Astrocyte (in vitro differentiated cells and primary cell): ENCODE measurements around the gene RNLS. TPM values are rescaled to one million over a fixed set of nuclear protein-coding genes. Genes with fewer than 3 reads are reported as not detected.
A peak's percentile ranks its signal among the peaks of the same experiment; 100 is the strongest.

Experiments
- DNase-seq: peaks from one replicate; pipeline ENCODE4 v3.0.0-alpha.2; 2010; ENCODE audit warnings: low read depth
- FAIRE-seq: peaks from 2 replicates; lab custom pipeline; 2011; peaks lifted over from hg19 to GRCh38; lab: Jason Lieb, UNC
- H2AFZ ChIP-seq: 2 replicates; pipeline ENCODE4 v1.6.0; 2012; ENCODE audit warnings: low read depth, low read length, inconsistent platforms
- H3K27ac ChIP-seq: 2 replicates; pipeline ENCODE4 v1.5.1; 2011; ENCODE audit warnings: low read depth, low read length, inconsistent platforms
- H3K27me3 ChIP-seq: 2 replicates; pipeline ENCODE4 v1.6.0; 2011; ENCODE audit warnings: low read length, inconsistent platforms; ENCODE audit not compliant: insufficient read depth
- H3K36me3 ChIP-seq: 2 replicates; pipeline ENCODE4 v1.5.1; 2011; ENCODE audit warnings: low read length, inconsistent platforms; ENCODE audit not compliant: insufficient read depth
- H3K4me1 ChIP-seq: 2 replicates; pipeline ENCODE4 v1.5.1; 2011; ENCODE audit warnings: low read length, inconsistent platforms; ENCODE audit not compliant: insufficient read depth
- H3K4me2 ChIP-seq: 2 replicates; pipeline ENCODE4 v1.6.0; 2012; ENCODE audit warnings: low read length, inconsistent platforms
- H3K4me3 ChIP-seq: 2 replicates; pipeline ENCODE4 v1.5.1; 2011; ENCODE audit warnings: low read depth, mild to moderate bottlenecking, low read length, inconsistent platforms; ENCODE audit not compliant: insufficient read depth
- H3K79me2 ChIP-seq: 2 replicates; pipeline ENCODE4 v1.6.0; 2012; ENCODE audit warnings: mild to moderate bottlenecking, low read length, inconsistent platforms; ENCODE audit not compliant: insufficient read depth
- H3K9ac ChIP-seq: 2 replicates; pipeline ENCODE4 v1.6.0; 2012; ENCODE audit warnings: mild to moderate bottlenecking, low read length, inconsistent platforms
- H3K9me3 ChIP-seq: 2 replicates; pipeline ENCODE4 v1.5.1; 2012; ENCODE audit warnings: low read depth, mild to moderate bottlenecking, low read length, inconsistent platforms; ENCODE audit not compliant: insufficient read depth
- H4K20me1 ChIP-seq: 2 replicates; pipeline ENCODE4 v1.6.0; 2012; ENCODE audit warnings: low read length, inconsistent platforms; ENCODE audit not compliant: insufficient read depth
- H3K27ac Mint-ChIP-seq: one replicate; pipeline ENCODE4 v1.8.0; 2021; ENCODE audit warnings: mild to moderate bottlenecking, mixed read lengths; ENCODE audit not compliant: unreplicated experiment
- H3K27me3 Mint-ChIP-seq: one replicate; pipeline ENCODE4 v1.8.0; 2021; ENCODE audit warnings: low read depth, mixed read lengths; ENCODE audit not compliant: unreplicated experiment
- H3K36me3 Mint-ChIP-seq: one replicate; pipeline ENCODE4 v1.8.0; 2021; ENCODE audit warnings: low read depth, mixed read lengths; ENCODE audit not compliant: unreplicated experiment
- H3K4me1 Mint-ChIP-seq: one replicate; pipeline ENCODE4 v1.8.0; 2021; ENCODE audit warnings: low read depth, mixed read lengths; ENCODE audit not compliant: unreplicated experiment
- H3K4me3 Mint-ChIP-seq: one replicate; pipeline ENCODE4 v1.8.0; 2021; ENCODE audit warnings: mild to moderate bottlenecking, moderate library complexity, mixed read lengths; ENCODE audit not compliant: unreplicated experiment
- H3K9me3 Mint-ChIP-seq: one replicate; pipeline ENCODE4 v1.8.0; 2021; ENCODE audit warnings: mild to moderate bottlenecking, mixed read lengths; ENCODE audit not compliant: unreplicated experiment
- CTCF ChIP-seq: IDR thresholded peaks from 2 replicates; pipeline ENCODE4 v1.5.1; 2011; ENCODE audit warnings: low read depth, mild to moderate bottlenecking, inconsistent platforms, low read length, moderate library complexity; ENCODE audit not compliant: insufficient read depth
- EZH2 ChIP-seq: IDR thresholded peaks from 2 replicates; pipeline ENCODE4 v1.6.1; 2012; ENCODE audit warnings: mild to moderate bottlenecking, low read length, inconsistent platforms; ENCODE audit not compliant: insufficient read depth
- total RNA-seq: library from RNA; stranded (reverse); gene quantifications from 2 replicates; pipeline ENCODE4 v1.2.1, GENCODE V29; 2021

Gene RNLS
- total RNA-seq, 1 donor from 2014 or later = 6.9 TPM

- Histone ChIP-seq H3K27ac (no peak overlapping the region), H4K20me1 (no peaks in the 10 kb centered on the region), H3K9ac (no peak overlapping the region), H3K9me3 (no peaks in the 10 kb centered on the region), H3K4me3 (no peak overlapping the region), H3K4me2 (no peak overlapping the region), H3K27me3 (no peaks in the 10 kb centered on the region), H2AFZ (no peak overlapping the region), H3K4me1 (peaks cover 19% of the 10 kb centered on the region), H3K79me2 (no peaks in the 10 kb centered on the region), H3K36me3 (no peaks in the 10 kb centered on the region)
- TF ChIP-seq CTCF (no peak), EZH2 (no peak)
- no peak overlapping the region for H3K4me3 Mint-ChIP-seq
- H3K27ac Mint-ChIP-seq = no peak overlapping the region
- no peaks in the 10 kb centered on the region for H3K9me3 Mint-ChIP-seq
- DNase-seq (no peak), FAIRE-seq (no peak)
- peaks cover 5% of the 10 kb centered on the region for H3K4me1 Mint-ChIP-seq
- peaks cover 4% of the 10 kb centered on the region for H3K27me3 Mint-ChIP-seq
- H3K36me3 Mint-ChIP-seq = no peaks in the 10 kb centered on the region
Observed at GRCh38 chr10:88253128-88253527, 330.0 kb downstream of the RNLS start.

DNA sequence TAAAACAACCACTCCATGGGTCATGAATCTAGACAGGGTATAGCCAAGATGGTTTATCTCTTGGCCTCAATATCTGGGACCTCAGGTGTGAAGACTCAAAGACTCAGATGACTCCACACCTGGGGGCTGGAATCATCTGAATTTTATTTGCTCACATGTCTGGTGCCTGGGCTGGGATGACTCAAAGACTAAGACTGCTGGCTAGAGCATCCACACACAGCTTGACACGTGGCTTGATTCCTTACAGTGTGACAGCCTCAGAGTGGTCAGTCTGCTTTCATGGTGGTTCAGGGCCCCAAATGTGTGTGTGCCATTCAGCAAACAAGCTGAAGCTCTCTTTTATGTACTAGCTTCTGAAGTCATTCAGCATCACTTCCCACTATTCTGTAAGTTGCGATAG is 333.7 kb downstream of the RNLS start:
- Histone ChIP-seq H3K27ac (no peak overlapping the region), H2AFZ (peak overlapping the region; percentile 9), H3K9me3 (no peaks in the 10 kb centered on the region), H3K4me2 (no peak overlapping the region), H4K20me1 (no peaks in the 10 kb centered on the region), H3K36me3 (no peaks in the 10 kb centered on the region), H3K4me3 (no peak overlapping the region), H3K27me3 (no peaks in the 10 kb centered on the region), H3K4me1 (peaks cover 25% of the 10 kb centered on the region), H3K79me2 (no peaks in the 10 kb centered on the region), H3K9ac (no peak overlapping the region)
- Mint-ChIP-seq H3K9me3 (no peaks in the 10 kb centered on the region), H3K4me3 (no peak overlapping the region), H3K27ac (no peak overlapping the region), H3K27me3 (peaks cover 8% of the 10 kb centered on the region), H3K36me3 (no peaks in the 10 kb centered on the region), H3K4me1 (peaks cover 6% of the 10 kb centered on the region)
- TF ChIP-seq EZH2 = no peak
- no peak for TF ChIP-seq CTCF
- DNase-seq = no peak
- FAIRE-seq = no peak

DNA sequence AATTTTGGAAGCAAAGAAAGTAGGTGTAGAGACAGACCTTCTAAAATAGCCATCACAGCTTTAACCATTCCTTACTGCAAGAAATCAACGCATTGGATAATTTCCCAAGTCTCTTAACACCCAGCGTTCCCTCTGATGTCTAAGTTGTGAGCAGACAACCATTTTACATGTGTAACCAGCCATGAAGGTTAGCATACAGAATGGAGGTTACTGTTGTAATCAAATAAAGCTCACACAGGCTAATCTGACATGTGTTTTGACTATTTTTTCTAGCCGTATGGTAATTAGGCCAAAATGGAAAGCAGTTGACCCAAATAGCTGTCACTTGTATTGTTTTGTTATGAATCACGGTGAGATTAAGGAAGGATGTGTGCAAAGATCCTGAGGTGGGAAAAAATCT is 336.4 kb downstream of the RNLS start:
- Histone ChIP-seq H4K20me1 (no peaks in the 10 kb centered on the region), H3K27ac (peak overlapping the region; percentile 66), H3K79me2 (no peaks in the 10 kb centered on the region), H3K4me1 (peaks cover 24% of the 10 kb centered on the region), H3K27me3 (no peaks in the 10 kb centered on the region), H3K4me3 (no peak overlapping the region), H3K9me3 (no peaks in the 10 kb centered on the region), H3K9ac (peak overlapping the region; percentile 44), H3K4me2 (no peak overlapping the region), H2AFZ (no peak overlapping the region), H3K36me3 (no peaks in the 10 kb centered on the region)
- FAIRE-seq (no peak), DNase-seq (no peak)
- Mint-ChIP-seq H3K27ac (no peak overlapping the region), H3K27me3 (peaks cover 8% of the 10 kb centered on the region), H3K36me3 (no peaks in the 10 kb centered on the region), H3K4me3 (no peak overlapping the region), H3K9me3 (no peaks in the 10 kb centered on the region), H3K4me1 (peaks cover 2% of the 10 kb centered on the region)
- TF ChIP-seq CTCF (no peak), EZH2 (no peak)
